Hepatocyte (in vitro differentiated cells): ENCODE data around the gene IFT43. TPM values are rescaled to one million over a fixed set of nuclear protein-coding genes. Genes with fewer than 3 reads are reported as not detected.

Source experiments
- DNase-seq: peaks from one replicate; pipeline ENCODE4 v3.0.0-alpha.2; 2016; ENCODE audit warnings: low spot score
- H2AFZ ChIP-seq: fragments of 200-600 bp; sonication (generic); 2 replicates; pipeline ENCODE4 v1.6.0; 2016; ENCODE audit warnings: antibody characterized with exemption, mild to moderate bottlenecking
- H3K27ac ChIP-seq: fragments of 200-600 bp; sonication (generic); 2 replicates; pipeline ENCODE4 v1.5.1; 2016; ENCODE audit warnings: mild to moderate bottlenecking
- H3K27me3 ChIP-seq: fragments of 200-600 bp; sonication (generic); 2 replicates; pipeline ENCODE4 v1.6.1; 2016
- H3K36me3 ChIP-seq: fragments of 200-600 bp; sonication (generic); replicated peaks from 2 replicates; pipeline ENCODE4 v1.5.1; 2016; ENCODE audit warnings: low read depth; ENCODE audit not compliant: insufficient read depth
- H3K4me1 ChIP-seq: fragments of 200-600 bp; sonication (generic); 2 replicates; pipeline ENCODE4 v1.5.1; 2016; ENCODE audit warnings: mild to moderate bottlenecking, moderate library complexity; ENCODE audit not compliant: insufficient read depth
- H3K4me2 ChIP-seq: fragments of 200-600 bp; sonication (generic); 2 replicates; pipeline ENCODE4 v1.6.0; 2016
- H3K4me3 ChIP-seq: fragments of 200-600 bp; sonication (generic); 2 replicates; pipeline ENCODE4 v1.5.1; 2016; ENCODE audit warnings: mild to moderate bottlenecking
- H3K79me2 ChIP-seq: fragments of 200-600 bp; sonication (generic); 2 replicates; pipeline ENCODE4 v1.6.0; 2017; ENCODE audit warnings: mild to moderate bottlenecking
- H3K9me2 ChIP-seq: fragments of 200-600 bp; sonication (generic); replicated peaks from 2 replicates; pipeline ENCODE4 v1.6.0; 2017; ENCODE audit warnings: mild to moderate bottlenecking; ENCODE audit not compliant: insufficient read depth
- H3K9me3 ChIP-seq: fragments of 200-600 bp; sonication (generic); 2 replicates; pipeline ENCODE4 v1.5.1; 2016; ENCODE audit warnings: low read depth, mild to moderate bottlenecking
- H4K20me1 ChIP-seq: fragments of 200-600 bp; sonication (generic); 2 replicates; pipeline ENCODE4 v1.6.0; 2016; ENCODE audit warnings: mild to moderate bottlenecking; ENCODE audit not compliant: insufficient read depth, poor library complexity, severe bottlenecking
- EZH2 ChIP-seq: fragments of 200-600 bp; sonication (generic); IDR thresholded peaks from 2 replicates; pipeline ENCODE4 v1.6.1; 2016; ENCODE audit warnings: antibody characterized with exemption, mild to moderate bottlenecking, borderline replicate concordance
- EZH2phosphoT487 ChIP-seq: fragments of 200-600 bp; sonication (generic); IDR thresholded peaks from one replicate; pipeline ENCODE4 v1.6.1; 2018; ENCODE audit warnings: antibody characterized with exemption, mild to moderate bottlenecking, low read depth, moderate library complexity; ENCODE audit not compliant: unreplicated experiment, severe bottlenecking
- WGBS: methylation state at CpG from one replicate; pipeline ENCODE4 v1.1.6; 2016; ENCODE audit warnings: low lambda C conversion rate; ENCODE audit errors: missing lambda C conversion rate; 5-methylcytosine and 5-hydroxymethylcytosine counted together
- polyA plus RNA-seq: library from polyadenylated mRNA; unstranded; fragments of >200 nt; fragmentation: Nextera tagmentation; extraction: Ambion mirVana; gene quantifications from 2 replicates; pipeline ENCODE4 v1.2.1, GENCODE V29; 2016
- total RNA-seq: library from RNA; depleted of rRNA; stranded (reverse); fragments of >200 nt; gene quantifications from 2 replicates; pipeline ENCODE4 v1.2.3, GENCODE V29; 2014
- TF ChIP-seq, protein P1 (sequence below): fragments of 200-600 bp; sonication (generic); IDR thresholded peaks from 2 replicates; pipeline ENCODE4 v1.5.1; 2016; ENCODE audit warnings: antibody characterized with exemption, mild to moderate bottlenecking; ENCODE audit not compliant: poor library complexity

The IFT43 gene
- total and polyA plus RNA-seq, 2 experiments from 2014 or later, result 31.9 to 43.2 TPM

DNA sequence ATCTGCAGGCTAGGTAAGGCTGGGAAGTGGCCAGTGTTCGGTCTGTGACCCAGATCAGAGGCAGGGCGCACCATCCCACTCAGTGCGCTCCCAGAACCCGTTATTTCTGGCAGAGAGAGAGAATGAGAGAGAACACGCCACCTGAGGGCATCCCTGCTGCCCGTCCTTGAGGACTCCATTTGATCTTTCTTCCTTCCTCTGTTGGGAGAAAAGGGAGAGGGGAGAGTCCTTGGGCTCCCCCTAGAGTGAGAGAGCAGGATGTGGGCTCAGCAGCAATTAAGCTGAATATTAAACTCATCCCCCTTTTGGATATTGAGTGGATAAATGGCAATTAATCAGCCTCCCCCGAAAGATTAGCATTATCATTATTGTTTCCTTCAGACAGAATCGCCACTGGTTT, 70.6 kb downstream of the IFT43 start:
- Histone ChIP-seq H3K27ac (no peak overlapping the region), H3K79me2 (no peaks in the 10 kb centered on the region), H3K4me2 (no peak overlapping the region), H4K20me1 (no peaks in the 10 kb centered on the region), H3K27me3 (no peaks in the 10 kb centered on the region), H3K4me3 (no peak overlapping the region), H2AFZ (no peak overlapping the region), H3K9me3 (no peaks in the 10 kb centered on the region), H3K36me3 (no peaks in the 10 kb centered on the region), H3K9me2 (no peaks in the 10 kb centered on the region), H3K4me1 (no peaks in the 10 kb centered on the region)
- 93% methylated on average over 8 of the region's 8 CpGs for WGBS
- TF ChIP-seq EZH2phosphoT487 (no peak), EZH2 (no peak)
- TF ChIP-seq, protein P1, sequence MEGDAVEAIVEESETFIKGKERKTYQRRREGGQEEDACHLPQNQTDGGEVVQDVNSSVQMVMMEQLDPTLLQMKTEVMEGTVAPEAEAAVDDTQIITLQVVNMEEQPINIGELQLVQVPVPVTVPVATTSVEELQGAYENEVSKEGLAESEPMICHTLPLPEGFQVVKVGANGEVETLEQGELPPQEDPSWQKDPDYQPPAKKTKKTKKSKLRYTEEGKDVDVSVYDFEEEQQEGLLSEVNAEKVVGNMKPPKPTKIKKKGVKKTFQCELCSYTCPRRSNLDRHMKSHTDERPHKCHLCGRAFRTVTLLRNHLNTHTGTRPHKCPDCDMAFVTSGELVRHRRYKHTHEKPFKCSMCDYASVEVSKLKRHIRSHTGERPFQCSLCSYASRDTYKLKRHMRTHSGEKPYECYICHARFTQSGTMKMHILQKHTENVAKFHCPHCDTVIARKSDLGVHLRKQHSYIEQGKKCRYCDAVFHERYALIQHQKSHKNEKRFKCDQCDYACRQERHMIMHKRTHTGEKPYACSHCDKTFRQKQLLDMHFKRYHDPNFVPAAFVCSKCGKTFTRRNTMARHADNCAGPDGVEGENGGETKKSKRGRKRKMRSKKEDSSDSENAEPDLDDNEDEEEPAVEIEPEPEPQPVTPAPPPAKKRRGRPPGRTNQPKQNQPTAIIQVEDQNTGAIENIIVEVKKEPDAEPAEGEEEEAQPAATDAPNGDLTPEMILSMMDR, result no peak
- no peak for DNase-seq

DNA sequence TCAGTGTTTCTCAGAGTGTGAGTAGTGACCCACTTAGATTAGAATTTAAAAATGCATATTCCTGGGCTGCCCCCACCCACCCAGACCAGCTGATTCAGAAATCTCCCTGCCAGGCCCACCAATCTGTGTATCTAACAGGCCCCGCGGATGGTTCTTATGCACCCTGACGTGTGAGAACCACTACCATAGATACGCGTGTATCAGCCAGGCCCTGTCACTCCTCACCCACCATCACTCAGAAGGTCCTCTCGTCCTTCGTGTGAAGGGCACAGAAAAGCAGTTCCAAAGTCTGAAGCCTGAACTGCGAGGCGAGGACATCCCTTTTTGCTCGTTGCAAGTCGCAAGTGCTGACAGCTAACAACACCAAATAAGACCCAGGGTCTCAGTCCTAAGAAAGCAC, 72.4 kb downstream of the IFT43 start:
- no peak for DNase-seq
- TF ChIP-seq, protein P1, result no peak
- TF ChIP-seq EZH2, result no peak
- no peak for TF ChIP-seq EZH2phosphoT487
- H3K79me2 ChIP-seq, result no peaks in the 10 kb centered on the region
- H3K27ac ChIP-seq, result no peak overlapping the region
- H3K9me3 ChIP-seq, result no peaks in the 10 kb centered on the region
- H3K36me3 ChIP-seq, result no peaks in the 10 kb centered on the region
- no peaks in the 10 kb centered on the region for H3K9me2 ChIP-seq
- no peak overlapping the region for H2AFZ ChIP-seq
- no peaks in the 10 kb centered on the region for H3K27me3 ChIP-seq
- no peaks in the 10 kb centered on the region for H3K4me1 ChIP-seq
- 92% methylated on average over 11 of the region's 11 CpGs for WGBS
- no peak overlapping the region for H3K4me2 ChIP-seq
- no peaks in the 10 kb centered on the region for H4K20me1 ChIP-seq
- no peak overlapping the region for H3K4me3 ChIP-seq

DNA sequence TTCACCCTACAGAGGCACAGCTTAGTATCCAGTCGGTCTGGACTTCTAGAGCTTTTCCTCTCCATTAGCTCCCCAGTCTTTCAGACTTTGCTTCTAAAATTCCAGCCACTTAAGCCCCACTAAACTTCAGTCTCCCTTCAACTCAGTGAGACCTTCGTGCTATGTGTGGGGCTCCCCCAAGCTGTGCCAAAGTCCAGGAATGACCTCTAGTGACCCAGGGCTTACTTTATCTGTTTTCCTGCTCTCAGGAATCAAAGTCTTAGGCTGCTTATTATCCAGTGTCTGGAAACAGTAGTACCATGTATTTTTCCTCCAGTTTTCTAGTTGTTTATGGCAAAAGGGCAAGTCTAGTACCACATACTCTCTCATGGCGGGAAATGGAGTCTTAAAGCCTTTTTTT, 77.8 kb downstream of the IFT43 start:
- no peak for DNase-seq

More for the DNA sequence above, 77.8 kb downstream of the IFT43 start:
- Histone ChIP-seq H3K9me3 (no peaks in the 10 kb centered on the region), H3K4me2 (no peak overlapping the region), H2AFZ (no peak overlapping the region), H3K36me3 (no peaks in the 10 kb centered on the region), H3K9me2 (no peaks in the 10 kb centered on the region), H4K20me1 (no peaks in the 10 kb centered on the region), H3K27ac (no peak overlapping the region), H3K27me3 (no peaks in the 10 kb centered on the region), H3K79me2 (no peaks in the 10 kb centered on the region), H3K4me1 (peaks cover 5% of the 10 kb centered on the region), H3K4me3 (no peak overlapping the region)
- 36% methylated on average over 3 of the region's 3 CpGs for WGBS
- no peak for TF ChIP-seq EZH2
- TF ChIP-seq, protein P1, result no peak
- TF ChIP-seq EZH2phosphoT487, result no peak
